T1000 (cell line): ENCODE data around the gene SORCS3.

Experiments
- DNase-seq: peaks from one replicate; lab custom pipeline; 2025; ENCODE audit warnings: mixed read lengths; lab: John Stamatoyannopoulos, UW

The SORCS3 gene

DNA sequence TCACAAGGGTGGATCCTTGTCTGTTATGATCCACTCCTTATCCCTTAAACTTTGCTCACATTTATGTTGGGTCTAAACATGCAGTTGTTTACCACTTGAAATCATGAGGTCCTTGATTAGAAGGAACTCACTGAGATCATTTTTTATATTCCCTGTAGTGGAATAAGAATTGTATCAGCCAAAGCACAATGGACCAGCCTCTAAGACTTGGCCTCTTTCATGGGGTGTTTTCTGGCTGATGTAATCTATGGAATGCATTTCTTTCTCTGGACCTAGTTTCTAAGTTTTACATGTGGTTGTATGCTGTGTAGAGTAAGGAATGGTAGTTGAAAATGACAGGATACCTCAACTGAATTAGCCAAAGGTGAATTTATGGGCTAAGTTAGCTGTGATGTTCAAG, 376.6 kb downstream of the SORCS3 start:
- DNase-seq, result no peak

DNA sequence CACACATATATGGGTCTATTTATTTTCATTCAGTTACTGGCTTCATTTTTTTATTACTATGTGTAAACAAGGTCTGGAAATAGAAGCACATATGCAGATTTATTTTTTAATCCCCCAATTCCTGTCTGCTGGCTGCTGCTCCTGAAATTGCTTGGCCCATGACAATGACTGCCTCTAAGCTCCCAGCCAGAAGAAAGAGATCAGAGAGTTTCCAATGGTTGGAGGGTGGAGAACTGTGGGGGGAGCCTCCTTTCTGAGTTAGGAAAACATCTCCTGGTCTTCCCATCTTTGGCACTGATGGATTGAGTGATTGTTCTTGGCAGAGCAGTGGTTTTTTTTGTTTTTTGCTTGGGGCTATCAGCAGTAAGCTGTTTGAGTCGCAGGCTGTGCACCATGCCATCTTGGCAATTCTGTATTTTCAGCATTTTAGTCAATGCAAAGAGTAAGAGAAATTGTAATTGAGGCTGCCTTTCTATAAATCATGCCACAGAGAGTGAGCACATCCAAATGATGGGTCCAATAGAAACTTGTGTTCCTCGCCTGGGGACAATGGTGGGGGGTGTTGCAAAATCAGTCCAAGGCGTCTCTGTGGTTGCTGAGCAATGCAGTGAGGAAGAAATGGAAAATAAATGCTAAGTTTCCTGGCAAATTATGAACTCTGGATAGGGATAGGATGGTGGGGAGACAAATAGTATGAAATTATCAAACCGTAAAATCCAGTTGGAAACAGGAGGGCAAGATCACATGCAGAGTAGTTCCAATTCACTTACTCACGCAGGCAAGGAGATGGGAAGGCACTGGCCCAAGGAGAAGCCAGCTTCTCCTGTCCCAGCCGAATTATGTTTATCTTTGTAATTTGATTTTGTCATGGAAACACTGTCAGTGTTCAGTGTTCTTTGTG, 382.4 kb downstream of the SORCS3 start:
- DNase-seq, result no peak

DNA sequence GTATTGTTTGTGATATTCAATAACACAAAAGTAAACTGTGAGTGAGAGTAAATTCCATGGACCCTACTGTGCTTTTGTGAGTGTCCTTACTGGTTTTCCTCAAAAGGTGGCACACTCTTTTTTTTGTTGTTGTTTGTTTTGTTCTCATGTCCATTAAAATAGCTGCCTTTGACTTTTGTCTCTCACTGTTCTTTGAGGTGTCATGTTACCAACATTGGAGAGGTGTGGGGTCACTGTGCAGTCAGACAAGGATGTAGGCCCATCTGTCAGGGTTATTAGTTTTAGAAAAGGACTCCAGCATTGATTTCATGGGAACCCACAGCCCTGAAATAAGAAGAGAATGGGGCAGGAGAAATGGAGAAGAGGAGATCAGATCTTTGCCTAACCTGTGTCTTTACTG, 383.1 kb downstream of the SORCS3 start:
- no peak for DNase-seq

DNA sequence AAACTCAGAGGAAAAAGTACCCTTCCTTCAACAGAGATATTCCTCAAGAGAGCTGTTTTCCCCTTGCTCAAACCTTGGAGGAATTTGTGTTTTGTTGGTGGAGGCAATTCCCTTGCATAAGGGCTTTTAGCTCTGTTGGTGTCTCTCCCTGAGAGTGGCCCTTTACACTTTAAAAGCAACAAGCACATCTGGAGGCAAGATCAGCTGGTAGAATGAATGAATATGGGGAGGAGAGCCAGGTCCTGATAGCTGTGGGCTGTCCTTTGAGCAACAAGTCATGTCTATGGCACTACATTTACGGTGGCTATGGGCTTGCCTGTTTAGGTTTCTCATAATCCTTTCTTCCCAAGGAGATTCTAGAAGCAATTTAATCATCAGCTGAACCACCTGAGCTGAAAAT, 384.0 kb downstream of the SORCS3 start:
- DNase-seq, result no peak

DNA sequence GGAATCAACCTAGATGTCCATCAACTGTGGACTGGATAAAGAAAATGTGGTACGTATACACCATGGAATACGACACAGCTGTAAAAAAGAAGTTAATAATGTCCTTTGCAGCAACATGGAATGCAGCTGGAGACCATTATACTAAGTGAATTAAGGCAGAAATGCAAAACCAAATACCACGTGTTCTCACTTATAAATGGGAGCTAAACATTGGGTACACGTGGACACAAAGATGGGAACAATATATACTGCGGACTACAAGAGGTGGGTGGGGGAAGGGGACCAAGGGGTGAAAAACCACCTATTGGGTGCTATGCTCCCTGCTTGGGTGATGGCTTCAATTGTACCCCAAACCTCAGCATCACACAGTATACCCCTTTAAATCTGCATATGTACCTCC, 385.5 kb downstream of the SORCS3 start:
- DNase-seq, result no peak

DNA sequence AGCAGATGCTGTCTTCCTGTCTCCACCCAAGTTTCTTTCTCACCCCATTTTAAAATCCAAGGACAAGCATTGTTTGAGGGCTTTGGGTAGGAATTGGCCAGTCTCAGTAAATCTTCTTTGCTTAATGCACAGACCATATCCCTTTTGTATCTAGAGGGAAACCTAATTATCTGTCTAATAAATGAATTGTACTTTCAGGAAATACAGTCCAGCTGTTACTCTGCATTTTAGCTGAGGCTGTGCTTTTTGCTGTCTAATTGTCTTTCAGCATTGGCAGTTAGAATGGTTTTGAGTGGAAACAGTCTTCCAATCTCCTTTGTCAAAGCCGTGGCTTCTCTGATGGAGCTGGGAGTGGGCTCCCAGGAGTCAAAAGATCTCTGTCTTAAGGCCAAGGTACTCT, 388.2 kb downstream of the SORCS3 start:
- no peak for DNase-seq

DNA sequence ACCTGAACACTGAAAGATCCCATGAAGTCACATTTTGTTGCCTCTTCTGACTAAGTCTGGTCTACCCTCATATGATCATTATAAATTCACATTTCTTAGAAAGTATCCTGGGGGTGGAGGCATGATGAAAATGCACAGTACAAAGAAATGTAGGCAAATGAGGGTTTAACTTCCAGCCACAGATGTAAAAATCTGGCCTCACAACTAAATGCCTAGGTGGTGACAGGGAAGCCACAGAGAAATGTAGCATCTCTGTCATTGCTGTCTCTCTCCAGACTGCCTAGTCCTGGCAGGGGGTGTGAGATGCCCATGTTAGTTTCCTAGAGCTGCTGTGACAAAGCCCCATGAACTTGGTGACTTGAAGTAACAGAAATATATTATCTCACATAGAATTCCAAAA, 395.9 kb downstream of the SORCS3 start:
- DNase-seq, result no peak

DNA sequence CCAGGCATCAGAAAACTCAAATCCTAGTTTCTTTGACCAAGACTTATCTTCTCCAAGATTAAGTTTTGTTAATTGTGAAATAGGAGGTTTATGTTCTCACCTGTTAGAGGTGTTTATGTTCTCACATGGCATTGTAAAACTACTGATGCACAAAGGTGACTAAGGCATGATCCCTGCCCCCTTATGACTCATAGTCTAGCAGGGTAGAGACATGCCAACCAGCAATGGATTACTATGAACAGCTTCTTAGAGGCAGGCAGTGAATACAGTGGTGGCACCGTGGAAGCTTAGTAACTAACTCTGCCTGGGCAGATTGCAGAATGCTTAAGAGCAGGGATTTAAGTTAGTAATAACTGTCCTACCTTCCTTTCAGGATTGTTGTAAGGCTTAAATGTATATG, 400.9 kb downstream of the SORCS3 start:
- DNase-seq, result no peak

DNA sequence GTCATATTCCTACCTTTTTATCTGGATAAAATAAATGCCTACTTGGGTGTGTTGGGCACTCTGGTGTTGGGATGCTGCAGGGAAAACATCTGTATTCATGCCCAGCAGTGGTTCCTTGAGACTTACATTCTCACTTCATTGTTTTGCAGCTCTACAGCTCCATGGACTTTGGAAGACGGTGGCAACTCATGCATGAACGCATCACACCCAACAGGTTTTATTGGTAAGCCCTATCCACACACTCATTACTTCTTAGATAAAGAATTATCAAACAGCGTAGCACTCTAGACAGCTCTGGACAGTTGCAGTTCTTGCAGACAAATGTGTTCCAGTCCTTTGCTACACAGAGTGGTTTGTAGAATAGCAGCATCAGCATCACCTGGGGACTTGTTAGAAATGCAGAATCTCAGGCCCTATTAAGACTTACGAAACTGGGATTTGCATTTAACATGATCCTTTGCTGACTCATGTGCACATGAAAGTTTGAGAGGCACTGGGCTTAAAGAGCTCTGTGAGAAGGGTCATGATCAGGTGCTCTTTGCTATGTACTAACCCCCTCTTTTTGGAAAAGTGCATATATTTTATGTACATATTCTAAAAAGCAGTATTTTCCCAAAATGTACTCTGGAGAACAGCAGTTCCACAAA, 401.9 kb downstream of the SORCS3 start:
- DNase-seq, result no peak

DNA sequence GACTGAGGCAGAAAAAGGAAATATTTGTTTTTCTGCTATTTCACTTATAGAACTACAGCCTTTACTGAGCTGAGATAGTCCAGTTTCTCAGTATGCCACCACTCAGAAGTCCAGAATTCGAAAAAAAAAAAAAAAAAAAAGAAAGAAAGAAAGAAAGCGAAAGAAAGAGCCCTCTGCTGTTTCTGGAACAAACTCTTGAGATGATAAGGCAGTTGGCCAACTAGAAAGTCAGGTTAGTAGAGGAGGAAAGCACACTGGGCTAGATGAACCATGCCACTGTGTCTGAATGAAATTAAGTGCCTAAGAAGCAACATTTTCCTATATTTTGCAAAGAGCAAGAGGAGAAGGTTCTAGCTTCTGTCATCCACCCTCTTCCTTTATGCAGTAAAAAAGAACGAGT, 403.8 kb downstream of the SORCS3 start:
- DNase-seq, result no peak

DNA sequence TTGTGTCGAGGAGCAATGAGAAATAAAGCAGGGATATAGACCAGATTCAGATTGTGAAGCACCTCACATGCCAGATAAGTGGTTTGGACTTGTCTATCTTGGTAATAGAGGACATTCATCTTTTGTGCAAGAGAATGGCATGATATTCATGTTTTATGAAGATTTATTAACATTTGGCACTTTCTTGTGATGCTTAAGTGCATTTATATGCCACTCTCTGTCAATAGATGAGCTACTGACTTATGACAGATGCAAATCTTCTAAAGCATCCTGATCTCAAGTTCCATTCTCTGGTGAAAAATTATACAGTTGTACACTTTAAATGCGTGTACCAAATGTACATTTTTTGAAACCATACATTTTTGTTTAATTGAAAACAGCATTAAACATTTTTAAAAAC, 415.3 kb downstream of the SORCS3 start:
- DNase-seq, result no peak

DNA sequence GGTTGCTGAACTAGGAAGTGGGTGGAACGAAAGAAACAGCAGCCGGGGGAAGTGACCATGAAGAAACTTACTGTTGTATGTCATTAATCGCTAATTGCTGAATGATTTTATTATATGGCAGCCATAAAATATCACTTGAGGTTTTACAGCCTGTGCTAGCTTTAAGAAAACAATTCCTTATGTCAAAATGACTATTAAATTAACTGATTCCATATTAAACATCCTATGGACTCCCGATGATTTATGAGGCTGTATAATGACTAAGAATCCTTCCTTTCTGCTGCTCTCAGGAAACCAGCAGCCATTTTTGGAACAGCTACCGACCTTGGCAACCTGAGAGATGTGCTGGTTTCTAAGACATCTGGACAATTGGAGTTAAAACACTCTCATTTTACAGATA, 421.9 kb downstream of the SORCS3 start:
- DNase-seq, result no peak

DNA sequence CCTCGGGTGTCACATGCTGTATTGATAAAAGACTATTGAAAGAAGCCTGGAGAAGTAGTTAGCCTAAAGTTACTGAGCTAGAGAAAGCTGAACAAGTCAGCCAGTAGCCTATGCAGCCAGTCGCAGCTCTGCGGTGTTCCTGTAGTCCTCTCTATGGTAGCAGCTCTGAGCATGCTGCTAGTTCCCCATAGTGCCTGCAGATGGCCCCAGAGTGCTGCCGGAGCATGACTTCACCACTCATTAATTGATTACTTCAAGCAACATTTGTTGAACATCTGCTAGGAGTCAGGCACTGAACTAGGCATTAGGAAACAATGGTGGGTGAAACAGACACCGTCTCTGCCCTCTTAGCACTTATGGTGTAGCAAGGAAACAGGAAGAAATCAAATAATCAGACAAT, 422.7 kb downstream of the SORCS3 start:
- DNase-seq, result no peak

DNA sequence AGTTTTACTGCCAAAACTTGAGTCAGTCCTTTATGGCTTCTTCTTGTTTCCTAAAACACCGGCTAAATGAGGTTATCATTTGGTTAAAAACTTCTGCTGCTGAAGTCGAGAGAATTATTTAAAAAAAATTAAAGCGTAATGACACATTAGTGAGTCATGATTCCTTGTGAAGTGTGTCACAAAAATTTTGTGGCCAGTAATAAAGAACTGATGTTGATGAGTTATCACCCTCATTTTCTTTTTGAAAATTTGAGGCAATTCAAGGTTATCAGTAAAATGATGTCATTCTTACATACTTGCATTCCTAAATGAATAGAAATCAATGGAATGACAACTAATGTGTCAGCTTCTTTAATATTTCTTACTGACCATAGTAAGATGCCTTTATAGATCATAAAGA, 427.4 kb downstream of the SORCS3 start:
- no peak for DNase-seq

DNA sequence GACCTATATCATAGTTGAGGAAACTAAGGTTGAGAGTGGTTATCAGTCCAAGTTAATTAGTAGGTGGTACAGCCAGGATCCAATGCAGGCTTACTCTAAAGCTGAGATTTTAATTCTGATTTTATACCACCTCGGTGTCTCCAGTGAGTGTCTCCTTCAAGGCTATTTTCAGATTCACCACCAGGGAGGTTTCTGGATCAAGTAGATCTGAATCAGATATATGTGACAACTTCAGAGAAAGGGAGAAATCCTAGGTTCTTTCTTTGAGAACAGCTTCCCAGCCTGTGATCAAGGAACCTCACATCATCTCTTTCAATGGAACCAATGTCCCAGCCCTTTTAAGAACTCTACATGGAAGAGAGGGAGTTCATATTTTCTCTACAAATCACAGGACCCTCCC, 429.2 kb downstream of the SORCS3 start:
- DNase-seq, result no peak

DNA sequence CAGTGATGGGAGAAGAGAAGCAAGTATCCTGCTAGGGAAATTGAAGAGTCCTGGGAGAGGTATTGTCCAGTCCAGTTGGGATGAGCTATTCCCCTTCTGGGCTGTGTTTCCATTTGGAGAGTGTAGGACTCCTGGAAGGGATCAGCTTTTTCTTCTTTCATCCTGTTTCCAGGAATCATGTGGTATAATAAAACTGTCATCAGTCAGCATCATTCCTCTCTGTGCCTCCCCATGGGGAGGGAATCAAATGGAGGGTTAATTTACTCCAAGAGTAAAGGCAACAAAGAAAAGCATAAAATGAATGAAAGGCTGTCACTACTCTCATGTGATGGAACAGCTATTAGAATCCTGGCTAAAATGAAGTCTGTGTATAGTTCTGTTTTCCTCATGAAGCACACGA, 429.9 kb downstream of the SORCS3 start:
- DNase-seq, result no peak

DNA sequence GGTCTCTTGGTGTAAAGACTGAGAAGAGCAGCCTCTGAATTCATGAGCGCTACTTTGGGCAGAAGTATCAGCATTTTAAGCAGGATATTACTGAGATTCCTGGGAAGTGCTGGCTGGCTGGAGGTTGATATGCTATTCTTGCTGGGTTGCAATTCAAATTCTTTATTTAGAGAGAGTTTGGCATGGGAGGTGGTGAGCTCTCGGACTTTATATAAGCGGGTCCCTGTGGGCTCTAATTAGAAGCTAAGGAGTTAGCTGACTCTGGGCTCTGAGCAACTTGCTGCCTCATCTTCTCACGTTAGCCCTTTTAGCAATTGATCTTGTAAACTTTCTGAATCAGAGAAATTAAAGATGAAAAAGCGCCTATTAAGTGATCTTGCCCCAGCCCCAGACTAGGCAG, 430.9 kb downstream of the SORCS3 start:
- no peak for DNase-seq

DNA sequence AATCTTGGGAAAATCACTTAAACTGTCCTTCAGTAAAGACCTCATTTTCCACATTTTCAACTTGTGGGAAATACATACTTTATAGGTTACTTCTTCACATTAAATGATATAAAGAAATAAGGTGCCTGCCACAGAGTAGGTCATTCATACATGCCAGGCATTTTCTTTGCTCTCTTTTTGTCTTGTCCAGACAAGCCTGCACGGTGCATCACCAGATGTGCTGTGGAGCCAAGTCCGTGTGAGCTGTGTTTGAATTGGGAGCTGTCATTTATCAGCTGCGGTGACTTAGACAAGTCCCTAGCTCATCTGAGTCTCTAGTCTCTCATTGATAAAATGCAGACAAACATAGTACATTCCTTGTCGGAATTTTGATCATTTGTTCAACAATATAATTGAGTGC, 432.9 kb downstream of the SORCS3 start:
- no peak for DNase-seq

DNA sequence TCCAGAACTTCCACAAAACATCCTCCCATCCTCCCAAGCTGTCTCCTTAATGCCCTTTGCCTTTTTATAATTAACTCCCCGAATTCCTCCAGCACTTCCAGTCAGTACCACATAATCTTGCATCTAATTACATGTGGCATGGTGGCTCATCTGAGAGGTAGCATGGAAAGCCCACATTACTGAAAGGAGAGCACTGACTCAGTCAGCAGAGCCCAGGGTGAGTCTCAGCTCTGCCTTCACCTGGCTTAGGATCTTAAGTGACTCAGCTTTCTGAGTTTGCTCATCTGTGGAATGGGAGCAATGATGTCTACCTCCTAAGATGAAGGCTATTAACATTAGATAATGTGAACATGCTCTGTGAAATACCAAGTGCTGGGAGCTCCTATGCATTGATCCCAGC, 433.9 kb downstream of the SORCS3 start:
- no peak for DNase-seq

DNA sequence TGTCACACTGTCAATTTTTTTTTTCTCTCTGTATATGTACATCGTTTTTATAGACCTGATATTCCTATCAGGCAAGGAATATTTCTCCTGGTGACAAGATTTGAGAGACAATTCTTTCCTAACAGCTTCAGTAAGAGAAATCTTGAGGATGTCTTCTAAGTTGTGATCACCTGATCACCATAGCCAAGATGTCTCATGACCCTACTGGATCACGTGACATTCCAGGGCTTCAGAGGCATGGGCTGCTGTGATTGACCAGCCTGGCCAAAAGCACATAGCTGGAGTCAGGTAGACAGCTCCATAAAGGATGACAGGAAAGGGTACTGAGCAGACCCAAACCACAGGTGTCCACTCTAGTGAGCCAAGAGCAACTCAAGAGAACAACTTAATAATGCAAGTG, 444.9 kb downstream of the SORCS3 start:
- DNase-seq, result no peak

DNA sequence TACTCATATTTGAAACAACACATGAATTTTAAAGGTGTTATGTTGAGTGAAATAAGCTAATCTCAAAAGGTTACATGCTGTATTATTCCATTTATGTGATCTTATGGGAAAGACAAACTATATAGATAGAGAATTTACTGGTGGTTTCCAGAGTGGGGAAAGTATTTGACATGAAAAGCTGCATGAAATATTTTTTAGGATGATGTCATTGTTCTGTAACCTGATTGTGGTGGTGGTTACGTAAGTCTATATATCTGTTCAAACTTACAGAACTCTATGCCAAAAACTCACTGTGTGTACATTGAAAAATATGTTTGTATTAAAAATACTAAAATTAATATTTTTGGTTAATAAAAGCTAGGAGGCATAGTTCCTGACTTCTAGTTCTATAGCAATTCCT, 453.0 kb downstream of the SORCS3 start:
- DNase-seq, result no peak

DNA sequence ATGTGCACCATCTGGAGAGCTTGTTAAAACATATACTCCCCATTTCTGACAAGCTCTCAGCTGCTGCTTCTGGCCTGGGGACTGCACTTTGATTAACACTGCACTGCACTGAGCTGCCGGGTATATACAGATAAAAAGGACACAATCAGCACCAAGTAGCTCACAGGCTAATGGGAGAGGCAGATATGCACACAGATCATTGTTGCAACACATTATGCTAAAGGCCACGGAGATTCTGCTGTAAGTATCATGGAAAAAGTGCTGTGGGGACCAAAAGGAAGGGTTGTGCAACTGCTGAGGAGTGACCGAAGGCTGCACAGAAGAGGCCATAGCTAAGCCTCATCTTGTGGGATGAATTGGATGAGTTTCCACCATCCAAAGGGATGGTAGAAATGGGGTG, 455.2 kb downstream of the SORCS3 start:
- no peak for DNase-seq

DNA sequence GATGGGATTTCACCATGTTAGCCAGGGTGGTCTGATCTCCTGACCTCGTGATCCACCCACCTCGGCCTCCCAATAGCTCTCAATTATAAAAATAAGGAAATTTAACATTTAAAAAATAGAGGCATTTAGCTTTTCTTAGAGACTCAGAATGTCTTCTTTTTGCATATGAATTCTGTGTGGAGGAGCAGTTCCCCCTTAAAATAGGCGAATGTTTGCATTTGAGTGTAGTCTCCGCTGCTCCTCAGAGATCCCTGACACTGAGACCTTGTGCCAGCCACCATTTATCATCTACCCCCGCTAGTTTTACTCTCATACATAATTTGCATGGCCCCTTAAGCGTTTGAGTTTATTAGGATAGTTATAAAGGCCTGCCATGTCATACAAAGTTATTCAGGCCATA, 461.9 kb downstream of the SORCS3 start:
- DNase-seq, result no peak

DNA sequence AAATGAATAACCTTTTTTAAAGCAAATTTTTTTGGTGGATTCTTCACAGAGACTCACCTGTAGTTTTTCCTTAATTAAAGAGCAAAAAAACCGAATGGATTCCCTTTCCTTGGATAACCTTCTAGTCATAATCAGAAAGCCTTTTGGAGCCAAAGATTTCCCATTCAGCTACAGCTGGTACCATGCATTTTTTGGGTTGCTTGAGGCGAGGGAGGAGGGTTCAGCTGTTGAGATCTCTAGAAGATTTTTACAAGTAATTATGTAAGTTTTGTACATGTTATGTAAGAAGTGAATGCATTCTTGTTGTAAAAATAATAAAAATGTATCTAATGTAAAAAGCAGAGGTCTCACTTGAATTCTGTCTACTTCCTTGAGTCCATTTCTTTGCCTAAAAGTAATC, 463.2 kb downstream of the SORCS3 start:
- DNase-seq, result no peak
